IPS DF 6.9 (cell line): ENCODE measurements around the gene HS3ST6.
"Not testable (repeated sequence)": the region's sequence is repeated elsewhere in the genome, so short reads cannot be mapped to it uniquely, and the experiment has no call there.

Experiments
- DNase-seq: peaks from one replicate; pipeline ENCODE4 v3.0.0-alpha.2; 2013; ENCODE audit warnings: low read depth, low spot score
- H3K27ac ChIP-seq: one replicate; pipeline ENCODE4 v1.5.1; 2013; ENCODE audit warnings: low read length, control low read depth
- H3K27me3 ChIP-seq: 2 replicates; pipeline ENCODE4 v1.6.1; 2013; ENCODE audit warnings: mild to moderate bottlenecking, low read length; ENCODE audit not compliant: control insufficient read depth, insufficient read depth
- H3K36me3 ChIP-seq: 2 replicates; pipeline ENCODE4 v1.6.1; 2013; ENCODE audit warnings: low read length; ENCODE audit not compliant: control insufficient read depth, insufficient read depth
- H3K4me1 ChIP-seq: 2 replicates; pipeline ENCODE4 v1.6.1; 2013; ENCODE audit warnings: low read length; ENCODE audit not compliant: control insufficient read depth, insufficient read depth
- H3K4me3 ChIP-seq: 2 replicates; pipeline ENCODE4 v1.5.1; 2013; ENCODE audit warnings: mild to moderate bottlenecking, low read length
- H3K9me3 ChIP-seq: 2 replicates; pipeline ENCODE4 v1.6.1; 2013; ENCODE audit warnings: low read length, inconsistent platforms; ENCODE audit not compliant: control insufficient read depth, insufficient read depth
- WGBS: extraction: QIAGEN DNeasy Blood & Tissue Kit; methylation state at CpG from one replicate; pipeline ENCODE4 v1.1.7; 2013; ENCODE audit warnings: mixed read lengths, missing lambda C conversion rate; ENCODE audit not compliant: insufficient read length, insufficient coverage; 5-methylcytosine and 5-hydroxymethylcytosine counted together

Gene HS3ST6

GRCh38 chr16:1918351-1919326 is at the start of gene HS3ST6:
Gene HS3ST6, minus strand, starts transcription at chr16:1918415. Its CDS starts 92 bp downstream, at chr16:1918323.
- no peak for DNase-seq
- peaks cover 16% of the 10 kb centered on the region for H3K4me1 ChIP-seq
- WGBS, result no CpG with 5 or more reads among the region's 71 CpGs
- no peaks in the 10 kb centered on the region for H3K36me3 ChIP-seq
- H3K9me3 ChIP-seq, result no peaks in the 10 kb centered on the region
- H3K27ac ChIP-seq, result no peak within 1 kb of the TSS
- H3K27me3 ChIP-seq, result peaks cover 42% of the 10 kb centered on the region
- peak within 1 kb of the TSS; percentile 35; the same call in 1 of the 2 replicates for H3K4me3 ChIP-seq

- DNase-seq, result no peak
- H3K4me1 ChIP-seq, result 0 out of 2 replicates have a peak, but pooled peaks cover 2% of the 10 kb centered on the region
- peaks cover 18% of the 10 kb centered on the region for H3K36me3 ChIP-seq
- no peaks in the 10 kb centered on the region for H3K27me3 ChIP-seq
- WGBS, result no CpG with 5 or more reads among the region's 6 CpGs
- H3K27ac ChIP-seq, result no peak within 1 kb of the TSS
- no peaks in the 10 kb centered on the region for H3K9me3 ChIP-seq
- H3K4me3 ChIP-seq, result peak within 1 kb of the TSS; percentile 92; the same call in 1 of the 2 replicates
These were observed 48.2 kb upstream of the HS3ST6 start, which contains the start of gene RNF151 for GRCh38 chr16:1966460-1966859. Gene RNF151, plus strand, starts transcription at chr16:1966856. Its CDS starts 26 bp downstream, at chr16:1966882.

- H3K27ac ChIP-seq, result no peak overlapping the region
- H3K4me3 ChIP-seq, result peak overlapping the region; percentile 92
- peaks cover 18% of the 10 kb centered on the region for H3K36me3 ChIP-seq
- no peak for DNase-seq
- H3K27me3 ChIP-seq, result no peaks in the 10 kb centered on the region
- no peaks in the 10 kb centered on the region for H3K4me1 ChIP-seq
- no peaks in the 10 kb centered on the region for H3K9me3 ChIP-seq
- WGBS, result no CpG with 5 or more reads among the region's 24 CpGs
These were observed 47.3 kb upstream of the HS3ST6 start for GRCh38 chr16:1965396-1966001.

- no peaks in the 10 kb centered on the region for H3K9me3 ChIP-seq
- H3K36me3 ChIP-seq, result peaks cover 18% of the 10 kb centered on the region
These were observed 46.5 kb upstream of the HS3ST6 start, which contains the start of gene RPS2 for GRCh38 chr16:1964506-1965395. Gene RPS2, minus strand, starts transcription at chr16:1964826. Its CDS starts 201 bp downstream, at chr16:1964625.

GRCh38 chr16:1963806-1964505 is 45.7 kb upstream of the HS3ST6 start:
- H3K4me3 ChIP-seq, result peak overlapping the region; percentile 74
- H3K36me3 ChIP-seq, result peaks cover 18% of the 10 kb centered on the region
- no peaks in the 10 kb centered on the region for H3K27me3 ChIP-seq
- no peaks in the 10 kb centered on the region for H3K4me1 ChIP-seq
- no peak overlapping the region for H3K27ac ChIP-seq
- no CpG with 5 or more reads among the region's 44 CpGs for WGBS
- DNase-seq, result no peak
- H3K9me3 ChIP-seq, result no peaks in the 10 kb centered on the region

More at GRCh38 chr16:1964506-1965395, 46.5 kb upstream of the HS3ST6 start, which contains the start of gene RPS2:
- WGBS, result no CpG with 5 or more reads among the region's 97 CpGs
- peak; percentile 89 for DNase-seq
- H3K4me3 ChIP-seq, result peak within 1 kb of the TSS; percentile 92
- no peak within 1 kb of the TSS for H3K27ac ChIP-seq
- H3K27me3 ChIP-seq, result no peaks in the 10 kb centered on the region
- H3K4me1 ChIP-seq, result no peaks in the 10 kb centered on the region

- H3K27ac ChIP-seq, DNase-seq, H3K9me3 ChIP-seq, H3K4me3 ChIP-seq, H3K27me3 ChIP-seq, H3K4me1 ChIP-seq: not testable (repeated sequence)
- WGBS, result no CpG with 5 or more reads among the region's 37 CpGs
- H3K36me3 ChIP-seq, result peaks cover 18% of the 10 kb centered on the region; the same call in 1 of the 2 replicates
These were observed 44.2 kb upstream of the HS3ST6 start for GRCh38 chr16:1962161-1963153.

GRCh38 chr16:1961651-1962067 is 43.4 kb upstream of the HS3ST6 start:
- no peak for DNase-seq
- no CpG with 5 or more reads among the region's 6 CpGs for WGBS
- Histone ChIP-seq H3K4me3 (no peak overlapping the region), H3K36me3 (peaks cover 18% of the 10 kb centered on the region; the same call in 1 of the 2 replicates), H3K9me3 (no peaks in the 10 kb centered on the region), H3K27ac (no peak overlapping the region), H3K27me3 (no peaks in the 10 kb centered on the region), H3K4me1 (no peaks in the 10 kb centered on the region)

GRCh38 chr16:1960665-1961630 is 42.7 kb upstream of the HS3ST6 start:
- peaks cover 18% of the 10 kb centered on the region; the same call in 1 of the 2 replicates for H3K36me3 ChIP-seq
- no CpG with 5 or more reads among the region's 20 CpGs for WGBS
- H3K27ac ChIP-seq, result no peak overlapping the region
- H3K4me1 ChIP-seq, result no peaks in the 10 kb centered on the region
- no peaks in the 10 kb centered on the region for H3K9me3 ChIP-seq
- peak overlapping the region; percentile 8; the same call in 1 of the 2 replicates for H3K4me3 ChIP-seq
- no peak for DNase-seq
- no peaks in the 10 kb centered on the region for H3K27me3 ChIP-seq
